AML-193 (cell line): Measurements from ENCODE around the gene MYO5A.
"Not testable (repeated sequence)": the region's sequence is repeated elsewhere in the genome, so short reads cannot be mapped to it uniquely, and the experiment has no call there.

Source experiments
- DNase-seq, 2 experiments: peaks; one replicate each; lab custom pipeline; 2025; lab: John Stamatoyannopoulos, UW

MYO5A gene

DNA sequence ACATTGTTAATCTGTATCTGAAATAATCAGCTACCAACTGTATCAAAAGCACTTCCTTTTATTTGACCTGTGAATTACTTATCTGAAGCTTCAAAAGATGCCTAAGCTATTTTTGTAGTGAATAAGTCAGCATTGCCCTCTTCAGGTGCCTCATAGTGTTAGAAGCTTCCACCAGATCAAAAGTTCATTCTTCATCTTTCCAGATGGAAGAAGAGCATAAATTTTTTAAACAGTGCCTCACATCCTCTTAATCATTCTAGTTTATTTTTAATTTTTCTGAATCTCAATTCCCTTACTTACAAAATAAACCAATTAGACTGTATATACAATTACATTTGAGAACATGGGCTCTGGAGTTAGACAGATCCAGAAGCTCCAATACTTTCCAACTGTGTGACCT is 65.0 kb downstream of the MYO5A start:
- no peak for DNase-seq

DNA sequence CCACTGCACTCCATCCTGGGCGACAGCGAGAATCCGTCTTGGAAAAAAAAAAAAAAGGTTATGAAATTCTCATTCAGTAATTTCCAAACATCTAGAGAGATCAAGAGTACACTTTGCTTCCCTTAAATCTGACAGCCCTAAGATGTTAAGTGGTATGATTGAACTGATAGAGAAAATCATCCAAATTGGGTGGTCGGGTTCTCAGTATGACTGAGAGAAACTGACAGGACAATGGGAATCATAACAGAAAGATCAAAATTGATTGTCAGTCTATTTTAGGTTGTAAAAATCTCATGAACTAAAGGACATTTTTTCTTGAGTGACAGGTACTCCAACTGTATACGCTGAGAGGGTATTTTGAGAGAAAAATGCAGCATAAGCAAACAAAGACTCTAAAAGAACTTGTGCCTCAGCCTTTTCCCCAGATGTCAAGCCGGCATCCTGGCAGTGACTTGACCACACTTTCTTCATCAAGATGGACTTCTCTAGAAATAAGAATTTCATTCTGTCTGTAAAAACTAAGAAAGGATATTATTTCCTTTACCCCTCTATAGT is 65.8 kb downstream of the MYO5A start:
- DNase-seq = no peak

DNA sequence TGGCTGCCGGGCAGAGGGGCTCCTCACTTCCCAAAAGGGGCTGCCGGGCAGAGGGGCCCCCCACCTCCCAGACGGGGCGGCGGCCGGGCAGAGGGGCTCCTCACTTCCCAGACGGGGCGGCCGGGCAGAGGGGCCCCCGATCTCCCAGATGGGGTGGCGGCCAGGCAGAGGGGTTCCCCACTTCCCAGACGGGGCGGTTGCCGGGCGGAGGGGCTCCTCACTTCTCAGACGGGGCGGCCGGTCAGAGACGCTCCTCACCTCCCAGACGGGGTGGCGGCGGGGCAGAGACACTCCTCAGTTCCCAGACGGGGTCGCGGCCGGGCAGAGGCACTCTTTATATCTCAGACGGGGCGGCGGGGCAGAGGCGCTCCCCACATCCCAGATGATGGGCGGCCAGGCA is 69.0 kb downstream of the MYO5A start:
- not testable (repeated sequence) for DNase-seq

DNA sequence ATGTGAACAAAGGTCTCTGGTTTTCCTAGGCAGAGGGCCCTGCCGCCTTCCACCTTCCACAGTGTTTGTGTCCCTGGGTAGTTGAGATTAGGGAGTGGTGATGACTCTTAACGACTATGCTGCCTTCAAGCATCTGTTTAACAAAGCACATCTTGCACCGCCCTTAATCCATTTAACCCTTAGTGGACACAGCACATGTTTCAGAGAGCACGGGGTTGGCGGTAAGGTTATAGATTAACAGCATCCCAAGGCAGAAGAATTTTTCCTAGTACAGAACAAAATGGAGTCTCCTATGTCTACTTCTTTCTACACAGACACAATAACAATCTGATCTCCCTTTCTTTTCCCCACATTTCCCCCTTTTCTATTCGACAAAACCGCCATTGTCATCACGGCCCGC is 69.4 kb downstream of the MYO5A start:
- not testable (repeated sequence) for DNase-seq

DNA sequence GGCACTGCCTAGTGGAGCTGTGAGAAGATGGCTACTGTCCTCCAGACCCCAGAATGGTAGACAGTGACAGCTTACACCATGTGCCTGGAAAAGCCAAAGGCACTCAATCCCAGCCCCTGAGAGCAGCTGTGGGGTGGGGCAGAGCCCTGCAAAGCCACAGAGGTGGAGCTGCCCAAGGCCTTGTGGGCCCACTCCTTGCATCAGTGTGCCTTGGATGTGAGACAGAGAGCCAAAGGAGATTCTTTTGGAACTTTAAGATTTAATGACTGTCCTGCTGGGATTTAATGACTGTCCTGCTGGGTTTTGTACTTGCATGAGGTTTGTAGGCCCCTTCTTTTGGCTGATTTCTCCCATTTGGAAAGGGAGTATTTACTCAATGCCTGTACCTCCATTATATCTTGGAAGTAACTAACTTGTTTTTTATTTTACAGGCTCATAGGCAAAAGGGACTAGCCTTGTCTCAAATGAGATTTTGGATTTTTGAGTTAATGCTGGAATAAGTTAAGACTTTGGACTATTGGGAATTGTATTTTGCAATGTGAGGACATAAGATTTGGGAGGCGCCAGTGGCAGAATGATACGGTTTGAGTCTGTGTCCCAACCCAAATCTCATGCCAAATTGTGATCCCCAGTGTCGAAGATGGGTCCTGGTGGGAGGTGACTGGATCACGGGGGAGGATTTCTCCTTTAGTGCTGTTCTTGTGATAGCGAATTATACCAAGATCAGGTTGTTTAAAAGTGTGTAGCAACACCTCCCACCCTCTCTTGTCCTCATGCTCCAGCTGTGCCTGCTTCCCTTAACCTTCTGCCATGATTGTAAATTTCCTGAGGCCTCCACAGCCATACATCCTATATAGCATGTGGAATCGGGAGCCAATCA is 80.4 kb downstream of the MYO5A start:
- DNase-seq = no peak

DNA sequence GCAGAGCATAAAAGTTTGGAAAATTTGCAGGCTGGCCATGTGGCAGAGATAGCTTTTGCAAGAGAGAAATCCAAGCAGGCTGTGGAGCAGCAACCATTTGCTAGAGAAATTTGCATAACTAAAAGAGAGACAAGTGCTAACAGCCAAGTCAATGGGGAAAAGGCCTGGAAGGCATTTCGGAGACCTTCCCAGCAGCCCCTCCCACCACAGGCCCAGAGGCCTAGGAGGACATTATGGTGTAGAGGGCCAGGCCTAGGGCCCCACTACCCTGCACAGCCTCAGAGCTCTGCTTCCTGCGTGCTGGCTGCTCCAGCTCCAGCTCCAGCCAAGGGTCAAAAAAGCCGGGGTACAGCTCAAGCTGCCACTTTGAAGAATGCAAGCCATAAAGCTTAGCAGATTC is 82.7 kb downstream of the MYO5A start:
- DNase-seq = no peak

DNA sequence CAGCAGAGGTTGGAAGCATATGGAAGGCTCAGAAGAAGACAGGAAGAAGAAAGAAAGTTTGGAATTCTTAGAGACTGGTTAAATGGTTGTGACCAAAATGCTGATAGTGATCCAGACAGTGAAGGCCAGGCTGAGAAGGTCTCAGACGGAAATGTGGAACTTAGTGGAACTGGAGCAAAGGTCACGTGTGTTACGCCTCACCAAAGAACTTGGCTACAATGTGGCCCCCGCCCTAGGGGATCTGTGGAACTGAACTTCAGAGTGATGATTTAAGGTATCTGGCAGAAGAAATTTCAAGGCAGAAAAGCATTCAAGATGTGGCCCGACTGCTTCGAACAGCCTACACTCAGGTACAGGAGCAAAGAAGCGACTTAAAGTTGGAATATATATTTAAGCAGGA is 83.1 kb downstream of the MYO5A start:
- no peak for DNase-seq

DNA sequence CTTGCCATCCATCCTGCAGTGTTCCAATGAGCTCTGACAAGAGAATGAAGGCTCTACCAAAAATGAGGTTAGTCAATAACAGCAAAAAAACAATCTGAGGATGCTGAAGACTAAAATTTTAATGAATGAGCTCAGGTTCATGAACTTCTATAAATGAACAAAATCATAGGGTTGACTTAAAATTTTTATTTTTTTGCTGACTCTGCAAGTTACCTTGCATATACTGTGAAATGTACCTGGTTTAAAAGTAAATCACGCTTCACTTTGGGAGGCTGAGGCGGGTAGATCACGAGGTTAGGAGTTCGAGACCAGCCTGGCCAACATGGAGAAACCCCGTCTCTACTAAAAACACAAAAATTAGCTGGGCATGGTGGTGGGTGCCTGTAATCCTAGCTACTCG is 85.5 kb downstream of the MYO5A start:
- DNase-seq = not testable (repeated sequence)

DNA sequence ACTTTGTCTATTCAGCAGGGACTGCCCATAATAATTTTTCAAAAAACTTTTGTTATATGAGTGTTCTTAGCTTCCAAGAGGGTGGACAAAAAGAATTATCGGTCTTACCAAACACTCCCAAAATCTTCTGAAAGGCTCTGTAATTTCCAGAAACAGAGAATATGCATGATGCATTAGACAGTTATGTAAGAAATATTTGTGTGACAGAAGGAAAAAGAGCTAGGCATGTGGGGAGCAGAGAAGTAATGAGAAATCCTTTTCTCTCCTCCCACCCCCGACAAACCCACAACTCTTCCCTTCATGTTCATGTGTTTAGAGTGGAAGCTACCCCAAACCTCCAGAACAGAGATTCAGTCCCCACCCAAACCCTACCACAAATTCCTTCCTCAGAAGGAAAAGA is 86.8 kb downstream of the MYO5A start:
- DNase-seq = no peak

DNA sequence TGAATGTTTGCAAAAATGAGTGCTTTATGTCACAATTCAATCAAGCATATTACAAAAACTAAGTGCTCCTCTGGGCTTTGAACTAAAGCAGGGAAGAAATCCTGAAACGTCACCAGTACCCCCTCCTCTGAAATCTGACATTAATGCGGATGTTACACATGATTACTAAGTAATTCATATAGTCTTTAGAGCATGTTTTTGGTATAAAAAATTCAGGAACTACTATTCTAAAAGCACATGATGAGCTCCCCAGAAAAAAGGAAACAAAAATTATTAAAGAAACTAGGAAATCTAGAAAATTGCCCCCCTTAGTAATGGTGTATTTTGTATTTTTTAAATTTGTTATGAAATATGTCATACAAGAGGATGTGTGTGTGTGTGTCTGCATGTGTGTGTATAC is 87.7 kb downstream of the MYO5A start:
- DNase-seq = no peak

DNA sequence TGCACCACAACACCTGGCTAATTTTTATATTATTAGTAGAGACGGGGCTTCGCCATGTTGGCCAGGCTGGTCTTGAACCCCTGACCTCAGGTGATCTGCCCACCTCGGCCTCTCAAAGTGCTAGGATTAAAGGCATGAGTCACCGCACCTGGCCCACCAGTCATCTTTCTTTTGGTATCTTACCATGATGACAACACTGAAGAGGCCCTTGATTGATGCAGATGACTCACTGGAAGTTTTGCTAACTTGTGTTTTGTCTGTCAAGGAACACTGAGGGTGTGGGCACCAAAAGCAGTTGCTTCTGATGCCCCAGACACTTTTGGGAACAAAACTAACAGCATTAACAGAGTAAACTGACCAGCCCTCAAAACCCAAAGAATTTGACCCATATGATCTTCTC is 88.3 kb downstream of the MYO5A start:
- DNase-seq = no peak

DNA sequence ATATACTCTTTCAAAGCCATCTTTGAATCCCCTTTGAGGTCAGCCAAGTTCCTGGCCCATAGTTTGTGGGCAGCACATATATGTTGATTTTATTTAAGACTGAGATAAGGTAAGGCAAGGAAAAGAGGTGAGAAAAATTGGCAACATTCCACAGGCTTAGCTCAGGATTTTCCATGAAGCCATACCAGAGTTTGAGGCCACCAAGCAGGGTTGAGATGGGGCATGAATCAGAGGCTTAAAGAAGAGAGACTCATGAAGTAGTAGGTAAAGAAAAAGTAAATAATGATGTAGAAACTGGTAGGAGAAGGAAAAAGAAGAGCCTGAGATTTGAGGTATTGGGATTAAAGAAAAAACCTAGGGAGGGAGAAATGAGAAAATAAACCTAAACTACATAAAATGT is 89.2 kb downstream of the MYO5A start:
- DNase-seq = no peak

DNA sequence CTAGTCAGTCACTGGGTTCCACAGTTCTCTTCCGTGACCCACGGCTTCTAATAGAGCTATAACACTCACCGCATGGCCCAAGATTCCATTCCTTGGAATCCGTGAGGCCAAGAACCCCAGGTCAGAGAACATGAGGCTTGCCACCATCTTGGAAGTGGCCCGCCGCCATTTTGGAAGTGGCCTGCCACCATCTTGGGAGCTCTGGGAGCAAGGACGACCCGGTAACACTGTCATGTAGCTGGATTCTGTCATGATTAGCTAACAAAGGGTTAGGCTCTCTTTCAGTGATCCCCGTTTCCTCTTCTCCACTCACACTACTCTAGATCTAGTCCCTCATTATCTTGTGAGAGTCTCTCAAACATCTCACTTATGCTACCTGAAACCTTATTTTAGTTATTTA is 89.6 kb downstream of the MYO5A start:
- DNase-seq = not testable (repeated sequence)

DNA sequence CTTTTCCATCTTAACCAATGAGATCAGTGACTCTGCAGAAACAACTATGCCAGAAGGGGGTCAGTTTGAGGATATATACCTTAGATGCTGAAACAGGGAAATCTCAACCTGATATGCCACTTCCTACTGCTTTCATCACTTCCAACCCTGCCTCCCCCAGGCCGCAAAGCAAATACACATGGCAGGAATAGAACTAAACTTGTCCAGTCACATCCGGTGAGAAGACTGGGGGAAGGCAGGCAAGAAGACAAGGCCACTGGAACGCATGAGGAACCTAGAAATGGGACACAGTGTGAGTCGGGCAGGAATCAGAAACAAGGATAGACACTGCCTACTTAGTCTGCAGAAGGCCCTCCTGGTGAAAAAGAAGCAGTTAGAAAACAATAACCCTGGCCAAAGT is 90.6 kb downstream of the MYO5A start:
- peak; percentile 46 to 60 for DNase-seq

DNA sequence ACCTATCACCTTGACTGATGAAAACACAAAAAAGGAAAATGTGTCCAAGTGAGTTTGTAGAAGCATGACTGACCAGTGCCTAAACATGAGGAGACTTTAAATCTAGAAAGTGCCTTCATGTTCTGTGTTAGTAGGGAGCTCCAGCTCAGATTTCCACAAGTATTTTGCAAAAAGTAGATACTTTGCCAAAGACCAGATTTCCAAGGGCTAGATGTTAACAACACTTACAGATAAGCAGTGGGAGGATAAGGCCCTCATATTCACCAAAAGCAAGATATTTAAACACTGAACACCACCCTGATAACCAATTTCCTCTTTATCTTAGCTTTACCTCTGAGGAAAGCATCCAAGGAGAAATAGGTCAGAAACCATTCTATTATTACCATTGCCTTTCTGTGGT is 91.0 kb downstream of the MYO5A start:
- no peak for DNase-seq

DNA sequence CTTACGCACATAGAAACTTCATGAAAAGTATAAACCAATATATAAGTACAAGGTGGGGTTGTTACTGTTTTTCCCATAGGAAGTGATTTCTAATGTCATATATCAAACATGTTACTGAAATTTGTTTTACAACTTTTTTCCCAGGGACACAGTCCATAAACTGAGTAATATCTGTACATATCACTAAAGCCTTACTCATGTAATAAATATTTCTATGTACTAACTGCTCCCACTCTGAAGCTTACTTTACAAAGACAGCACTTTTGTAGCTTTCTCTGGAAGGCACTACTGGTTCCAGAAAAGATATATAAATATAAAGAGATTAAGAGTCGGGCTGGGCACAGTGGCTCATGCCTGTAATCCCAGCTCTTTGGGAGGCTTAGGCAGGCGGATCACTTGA is 91.7 kb downstream of the MYO5A start:
- no peak for DNase-seq

DNA sequence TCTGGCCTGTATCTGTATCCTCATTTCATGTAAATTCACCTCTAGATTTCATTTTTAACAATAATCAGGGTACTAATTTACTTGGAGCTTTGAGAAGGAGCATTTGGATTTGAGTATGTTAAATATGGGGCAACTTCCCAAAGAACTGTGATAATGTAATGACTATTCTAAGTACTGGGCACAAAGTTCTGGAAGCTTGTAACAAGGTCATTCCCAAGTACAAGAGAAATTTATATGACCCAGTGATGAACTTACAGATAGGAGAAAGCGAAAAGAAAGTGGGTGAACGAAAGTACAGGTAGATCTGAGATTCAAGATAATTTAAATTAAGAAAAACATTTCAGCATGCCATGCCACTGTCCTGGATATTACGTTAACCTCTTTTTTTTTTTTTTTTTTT is 93.8 kb downstream of the MYO5A start:
- no peak for DNase-seq

DNA sequence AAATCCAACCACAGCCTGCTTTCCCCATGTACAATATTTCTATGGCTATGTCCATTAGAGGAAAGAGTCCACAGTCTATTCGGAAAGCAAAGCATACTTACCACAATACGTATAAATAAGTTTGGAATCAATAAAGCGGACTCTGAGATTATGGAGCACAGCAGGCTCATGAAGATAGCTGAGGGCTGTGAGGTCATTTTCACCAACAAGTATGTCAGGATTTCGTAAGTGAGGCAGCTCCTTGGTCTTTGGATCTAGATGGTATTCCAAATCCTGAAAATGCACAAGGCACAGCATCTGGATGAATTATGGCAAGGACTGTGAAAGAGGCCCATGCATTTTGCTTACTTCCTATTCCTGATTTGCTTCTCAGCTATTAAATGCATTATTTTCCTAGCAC is 100.4 kb downstream of the MYO5A start:
- no peak for DNase-seq

DNA sequence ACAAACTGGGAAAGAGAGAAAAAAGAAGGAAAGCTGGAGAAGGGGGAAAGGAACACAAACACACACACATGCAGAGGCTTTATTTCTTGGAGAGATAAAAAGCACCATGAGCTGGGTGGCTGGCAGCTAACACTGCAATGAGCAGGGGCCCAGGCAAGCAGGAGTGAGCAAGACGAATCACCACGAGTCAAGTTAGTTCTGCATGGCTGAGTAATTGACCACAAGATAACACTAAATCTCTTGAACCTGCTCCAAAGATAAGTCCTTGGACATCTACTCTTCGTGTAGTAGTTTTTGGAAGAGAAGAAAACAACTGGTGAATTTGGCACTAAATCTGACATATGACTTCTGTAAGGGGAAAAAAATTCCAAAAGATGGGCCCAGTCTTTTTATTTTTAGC is 100.9 kb downstream of the MYO5A start:
- DNase-seq = no peak

DNA sequence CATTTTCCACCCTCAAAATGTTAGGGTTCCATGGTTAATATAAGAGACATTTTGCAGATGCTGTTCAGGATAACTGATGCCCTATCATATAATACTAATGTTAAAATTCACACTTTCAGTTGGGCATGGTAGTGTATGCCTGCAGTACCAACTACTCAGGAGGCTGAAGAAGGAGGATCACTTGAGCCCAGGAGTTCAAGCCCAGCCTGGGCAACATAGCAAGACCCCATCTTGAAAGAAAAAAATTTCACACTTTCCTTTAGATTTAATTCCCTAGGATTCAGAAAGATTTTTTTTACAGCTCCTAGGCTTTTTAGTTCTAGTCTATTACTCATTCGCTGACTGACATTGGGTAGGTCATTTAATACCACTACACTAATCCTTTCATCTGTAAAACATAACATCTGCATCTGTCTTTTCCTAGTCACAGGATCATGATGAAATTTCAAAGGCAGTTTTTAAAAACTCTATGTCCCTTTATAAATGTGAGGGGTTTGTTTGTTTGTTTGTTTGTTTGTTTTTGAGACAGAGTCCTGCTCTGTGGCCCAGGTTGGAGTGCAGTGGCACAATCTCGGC is 103.7 kb downstream of the MYO5A start:
- no peak for DNase-seq

DNA sequence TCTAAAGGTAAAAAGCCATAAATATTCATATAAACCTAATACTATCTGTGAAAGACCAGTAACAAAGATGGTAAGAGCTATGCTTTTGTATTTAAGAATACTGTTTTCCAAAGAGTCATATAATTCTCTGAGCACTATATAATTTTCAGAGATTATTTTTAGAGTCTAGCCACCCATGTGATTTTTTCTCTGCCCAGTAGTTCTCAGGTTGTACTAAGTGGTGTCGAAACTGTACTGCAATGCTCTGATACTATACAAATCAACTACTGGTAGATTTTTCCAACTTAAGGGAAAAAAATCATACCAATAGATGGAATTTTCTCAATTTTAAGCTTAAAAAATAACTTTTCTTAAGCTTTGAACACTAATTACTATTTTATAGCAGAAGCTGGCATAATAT is 104.8 kb downstream of the MYO5A start:
- no peak for DNase-seq

DNA sequence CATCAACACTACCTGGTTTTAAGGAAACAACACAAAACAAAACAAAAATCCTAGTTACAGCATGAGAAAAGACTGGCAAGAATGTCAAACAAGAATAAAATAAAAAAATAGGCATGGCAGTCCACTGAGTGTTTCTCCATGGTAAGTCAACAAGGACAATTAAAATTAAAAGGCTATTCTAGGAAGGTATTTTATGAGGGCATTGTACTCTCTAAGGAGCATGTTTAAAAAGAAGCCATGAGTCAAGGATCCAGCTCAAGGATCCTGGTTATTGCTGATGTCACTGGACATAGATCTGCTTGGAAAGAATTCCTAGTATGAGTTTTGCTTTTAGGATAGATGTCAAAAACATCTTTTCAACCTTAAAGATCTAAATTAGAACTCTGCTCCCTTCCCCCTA is 106.7 kb downstream of the MYO5A start:
- no peak for DNase-seq

DNA sequence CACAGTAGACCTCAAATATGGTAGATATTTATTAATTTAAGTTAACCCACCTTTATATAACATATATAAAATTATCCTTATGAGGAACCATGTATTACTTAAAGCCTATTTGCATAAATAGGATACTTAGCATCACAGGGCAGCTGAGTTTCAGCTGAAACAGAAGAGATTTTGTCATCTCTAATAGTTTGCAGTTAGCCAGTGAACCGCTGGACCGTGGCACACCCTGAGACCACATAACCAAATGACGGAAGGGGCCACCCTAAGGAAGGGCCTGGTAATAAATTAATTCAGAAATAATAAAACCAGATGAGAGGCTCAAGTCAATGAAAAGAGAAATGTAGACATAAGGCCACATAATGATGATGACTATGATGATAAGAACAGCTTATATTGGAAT is 107.7 kb downstream of the MYO5A start:
- no peak for DNase-seq

DNA sequence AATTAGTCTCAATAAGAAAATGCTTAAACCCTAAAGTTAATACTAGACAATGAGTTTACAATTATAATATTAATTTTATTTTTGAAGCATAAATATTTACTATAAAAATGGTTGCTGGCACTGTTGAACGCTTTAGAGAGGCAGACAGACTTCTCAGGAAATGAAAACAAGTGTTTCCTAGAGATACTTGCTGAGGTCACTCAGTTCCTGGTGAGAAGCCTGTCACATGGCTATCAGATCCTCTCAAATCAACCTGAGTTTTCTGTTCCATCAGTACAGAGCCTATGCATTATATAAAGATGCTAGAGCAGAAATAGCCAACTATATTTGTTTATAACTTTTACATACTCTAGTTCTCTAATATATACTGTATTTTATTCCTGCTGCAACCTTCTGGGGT is 109.2 kb downstream of the MYO5A start:
- no peak for DNase-seq
